ENCODE measurements around the gene OPCML. TPM values are rescaled to one million over a fixed set of nuclear protein-coding genes. Genes with fewer than 3 reads are reported as not detected.

Gene OPCML
- total RNA-seq, 1 donor from 2014 or later, result 2.7 TPM

GRCh38 chr11:133559382-133559781 lies 27.1 kb upstream of the OPCML start:
- TF ChIP-seq CTCF (IDR thresholded peaks at IDR 0.05), result no peak
- no peak for DNase-seq (ENCODE audit: low spot score)
- H3K9me3 Mint-ChIP-seq (ENCODE audit: low read depth), result no peaks in the 10 kb centered on the region
- H3K27ac Mint-ChIP-seq (ENCODE audit: unreplicated experiment), result no peak overlapping the region
- H3K4me3 Mint-ChIP-seq (ENCODE audit: unreplicated experiment), result no peak overlapping the region
- H3K4me1 Mint-ChIP-seq (ENCODE audit: low read depth), result peaks cover 6% of the 10 kb centered on the region
- no peaks in the 10 kb centered on the region for H3K27me3 Mint-ChIP-seq (ENCODE audit: low read depth)
- H3K36me3 Mint-ChIP-seq (ENCODE audit: low read depth), result no peaks in the 10 kb centered on the region

- no peak for TF ChIP-seq CTCF (IDR thresholded peaks at IDR 0.05)
- Mint-ChIP-seq H3K9me3 (ENCODE audit: low read depth) (no peaks in the 10 kb centered on the region), H3K4me3 (ENCODE audit: unreplicated experiment) (no peak overlapping the region), H3K27ac (ENCODE audit: unreplicated experiment) (no peak overlapping the region), H3K4me1 (ENCODE audit: low read depth) (peaks cover 6% of the 10 kb centered on the region), H3K27me3 (ENCODE audit: low read depth) (peaks cover 2% of the 10 kb centered on the region), H3K36me3 (ENCODE audit: low read depth) (no peaks in the 10 kb centered on the region)
- no peak for DNase-seq (ENCODE audit: low spot score)
Measured at GRCh38 chr11:133555034-133555433, 22.7 kb upstream of the OPCML start.

GRCh38 chr11:133553885-133554740 lies 21.8 kb upstream of the OPCML start:
- DNase-seq (ENCODE audit: low spot score), result no peak
- Mint-ChIP-seq H3K36me3 (ENCODE audit: low read depth) (no peaks in the 10 kb centered on the region), H3K4me1 (ENCODE audit: low read depth) (peaks cover 6% of the 10 kb centered on the region), H3K27me3 (ENCODE audit: low read depth) (peaks cover 2% of the 10 kb centered on the region), H3K27ac (ENCODE audit: unreplicated experiment) (no peak overlapping the region), H3K9me3 (ENCODE audit: low read depth) (no peaks in the 10 kb centered on the region), H3K4me3 (ENCODE audit: unreplicated experiment) (no peak overlapping the region)
- TF ChIP-seq CTCF (IDR thresholded peaks at IDR 0.05), result no peak

- Mint-ChIP-seq H3K27ac (ENCODE audit: unreplicated experiment) (no peak overlapping the region), H3K27me3 (ENCODE audit: low read depth) (peaks cover 2% of the 10 kb centered on the region), H3K4me1 (ENCODE audit: low read depth) (peaks cover 6% of the 10 kb centered on the region), H3K9me3 (ENCODE audit: low read depth) (no peaks in the 10 kb centered on the region), H3K36me3 (ENCODE audit: low read depth) (no peaks in the 10 kb centered on the region), H3K4me3 (ENCODE audit: unreplicated experiment) (no peak overlapping the region)
- no peak for TF ChIP-seq CTCF (IDR thresholded peaks at IDR 0.05)
- no peak for DNase-seq (ENCODE audit: low spot score)
Measured at GRCh38 chr11:133552938-133553337, 20.6 kb upstream of the OPCML start.

GRCh38 chr11:133551064-133551463 lies 18.8 kb upstream of the OPCML start:
- Mint-ChIP-seq H3K4me3 (ENCODE audit: unreplicated experiment) (no peak overlapping the region), H3K27ac (ENCODE audit: unreplicated experiment) (no peak overlapping the region), H3K4me1 (ENCODE audit: low read depth) (no peaks in the 10 kb centered on the region), H3K27me3 (ENCODE audit: low read depth) (peaks cover 2% of the 10 kb centered on the region), H3K36me3 (ENCODE audit: low read depth) (no peaks in the 10 kb centered on the region), H3K9me3 (ENCODE audit: low read depth) (no peaks in the 10 kb centered on the region)
- TF ChIP-seq CTCF (IDR thresholded peaks at IDR 0.05), result no peak
- DNase-seq (ENCODE audit: low spot score), result no peak
